Measurements from ENCODE around the gene MT1G.
"Not testable (repeated sequence)": the region's sequence is repeated elsewhere in the genome, so short reads cannot be mapped to it uniquely, and the experiment has no call there.

Gene MT1G

DNA sequence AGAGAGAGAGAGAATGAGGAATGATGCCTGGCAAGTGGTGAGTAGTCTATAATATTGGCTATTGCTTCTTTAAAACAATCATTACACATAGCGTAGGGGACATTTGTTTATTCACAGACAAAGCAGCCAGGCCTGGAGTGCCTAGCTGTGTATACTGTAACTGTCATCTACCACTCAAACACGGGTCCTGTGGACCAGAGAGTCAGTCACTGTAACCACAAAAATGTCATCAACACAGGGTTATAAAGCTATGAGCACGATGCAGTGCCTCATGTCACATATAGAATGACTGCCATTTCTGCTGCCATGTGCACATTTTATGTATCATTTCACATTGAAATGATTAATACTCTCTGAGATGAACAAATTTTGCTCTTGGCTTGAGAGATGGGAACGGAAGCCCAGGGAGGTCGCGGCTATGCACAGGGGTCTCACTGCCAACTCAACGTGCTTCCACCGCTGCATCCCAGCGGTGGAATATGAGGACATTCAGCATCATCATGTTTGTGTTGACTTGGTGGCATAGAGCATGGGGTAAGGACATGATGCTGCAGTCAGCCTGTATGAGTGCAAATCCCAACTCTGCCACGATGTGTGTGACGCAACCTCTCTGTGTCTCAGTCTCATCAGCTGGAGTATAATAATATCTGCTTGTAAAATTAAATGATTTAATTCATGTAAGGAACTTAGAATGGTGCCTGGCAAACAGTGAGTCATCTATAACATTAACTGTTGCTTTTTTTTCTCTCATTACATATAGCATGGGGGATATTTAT is 5.1 kb upstream of the MT1G start:
- no peak for DNase-seq (ENCODE audit: low read depth, low spot score)
- H3K27ac ChIP-seq: no peak overlapping the region
- H3K9ac ChIP-seq (ENCODE audit: insufficient read length): no peak overlapping the region
- no peaks in the 10 kb centered on the region for H3K36me3 ChIP-seq (ENCODE audit: insufficient read depth, low read length)
- H3K9me3 ChIP-seq (ENCODE audit: low read depth, low read length): no peaks in the 10 kb centered on the region
- no peak overlapping the region for H3K4me3 ChIP-seq
- TF ChIP-seq POLR2AphosphoS5 (IDR thresholded peaks at IDR 0.05; ENCODE audit: borderline replicate concordance, low read depth, low read length): no peak
- no peak for TF ChIP-seq FOXP2 (optimal IDR thresholded peaks at IDR 0.05; ENCODE audit: control extremely low read depth, extremely low read length, insufficient read depth)
- TF ChIP-seq EZH2 (IDR thresholded peaks at IDR 0.05): no peak

DNA sequence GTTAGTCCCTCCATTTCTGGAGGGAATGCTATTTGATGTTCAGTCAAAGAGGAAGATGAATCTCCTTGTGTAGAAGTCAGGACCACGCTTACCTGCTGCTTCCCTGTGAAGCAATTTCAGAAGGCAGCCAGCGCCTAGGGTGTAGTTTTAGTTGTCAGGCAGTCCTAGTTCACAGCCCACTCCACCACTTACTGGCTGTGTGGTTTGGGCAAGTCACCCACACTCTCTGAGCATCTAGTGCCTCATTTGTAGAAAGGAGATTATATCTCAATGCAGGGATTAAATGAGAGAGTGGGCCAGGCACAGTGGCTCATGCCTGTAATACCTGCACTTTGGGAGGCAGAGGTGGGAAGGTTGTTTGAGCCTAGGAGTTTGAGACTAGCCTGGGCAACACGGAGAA is 4.3 kb upstream of the MT1G start:
- DNase-seq (ENCODE audit: low read depth, low spot score); H3K9me3 ChIP-seq (ENCODE audit: low read depth, low read length); H3K27ac ChIP-seq: not testable (repeated sequence)

DNA sequence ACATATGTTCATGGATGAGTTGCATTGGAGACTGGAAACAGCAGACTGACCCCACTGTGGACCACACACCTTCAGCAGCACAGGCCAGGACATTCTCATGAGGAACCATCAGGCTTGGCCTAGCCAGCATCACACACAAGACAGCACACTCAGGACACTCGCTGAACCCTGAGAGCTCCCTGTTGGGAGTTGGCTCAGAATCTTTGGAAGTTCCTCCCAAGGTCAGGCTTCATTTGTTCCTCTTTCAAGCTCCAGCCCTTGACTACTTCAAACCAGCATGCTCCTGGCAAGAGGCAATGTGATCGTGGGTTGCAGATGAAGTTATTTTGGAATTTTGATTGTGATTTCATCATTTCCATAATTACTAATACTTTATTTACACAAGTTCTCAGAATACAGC is 3.8 kb upstream of the MT1G start:
- H3K9me3 ChIP-seq (ENCODE audit: low read depth, low read length); H3K9ac ChIP-seq (ENCODE audit: insufficient read length); H3K4me3 ChIP-seq; DNase-seq (ENCODE audit: low read depth, low spot score); H3K27ac ChIP-seq; H3K36me3 ChIP-seq (ENCODE audit: insufficient read depth, low read length): not testable (repeated sequence)

More for the DNA sequence above, 4.3 kb upstream of the MT1G start:
- H3K36me3 ChIP-seq (ENCODE audit: insufficient read depth, low read length); H3K9ac ChIP-seq (ENCODE audit: insufficient read length); H3K4me3 ChIP-seq: not testable (repeated sequence)

DNA sequence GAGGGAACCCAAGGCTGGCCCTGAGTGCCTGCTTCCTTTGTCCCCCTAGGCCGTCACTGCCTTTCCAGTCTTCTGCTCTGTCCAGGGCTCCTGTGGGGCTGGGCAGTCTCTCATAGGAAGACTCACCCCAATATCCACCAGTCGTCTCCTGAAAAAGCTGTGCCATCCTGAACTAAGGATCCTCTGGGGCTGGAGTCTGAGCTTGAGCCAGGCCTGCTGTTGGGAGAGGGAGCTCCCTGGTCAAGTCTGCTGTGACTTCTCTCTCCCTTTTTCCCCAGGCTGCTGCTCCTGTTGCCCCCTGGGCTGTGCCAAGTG is 2.7 kb upstream of the MT1G start:
- no peak overlapping the region for H3K9ac ChIP-seq (ENCODE audit: insufficient read length)
- DNase-seq (ENCODE audit: low read depth, low spot score): no peak
- TF ChIP-seq POLR2AphosphoS5 (IDR thresholded peaks at IDR 0.05; ENCODE audit: borderline replicate concordance, low read depth, low read length) (no peak), EZH2 (IDR thresholded peaks at IDR 0.05) (no peak), FOXP2 (optimal IDR thresholded peaks at IDR 0.05; ENCODE audit: control extremely low read depth, extremely low read length, insufficient read depth) (no peak)
- H3K4me3 ChIP-seq: no peak overlapping the region
- H3K9me3 ChIP-seq (ENCODE audit: low read depth, low read length): no peaks in the 10 kb centered on the region
- no peak overlapping the region for H3K27ac ChIP-seq
- no peaks in the 10 kb centered on the region for H3K36me3 ChIP-seq (ENCODE audit: insufficient read depth, low read length)

DNA sequence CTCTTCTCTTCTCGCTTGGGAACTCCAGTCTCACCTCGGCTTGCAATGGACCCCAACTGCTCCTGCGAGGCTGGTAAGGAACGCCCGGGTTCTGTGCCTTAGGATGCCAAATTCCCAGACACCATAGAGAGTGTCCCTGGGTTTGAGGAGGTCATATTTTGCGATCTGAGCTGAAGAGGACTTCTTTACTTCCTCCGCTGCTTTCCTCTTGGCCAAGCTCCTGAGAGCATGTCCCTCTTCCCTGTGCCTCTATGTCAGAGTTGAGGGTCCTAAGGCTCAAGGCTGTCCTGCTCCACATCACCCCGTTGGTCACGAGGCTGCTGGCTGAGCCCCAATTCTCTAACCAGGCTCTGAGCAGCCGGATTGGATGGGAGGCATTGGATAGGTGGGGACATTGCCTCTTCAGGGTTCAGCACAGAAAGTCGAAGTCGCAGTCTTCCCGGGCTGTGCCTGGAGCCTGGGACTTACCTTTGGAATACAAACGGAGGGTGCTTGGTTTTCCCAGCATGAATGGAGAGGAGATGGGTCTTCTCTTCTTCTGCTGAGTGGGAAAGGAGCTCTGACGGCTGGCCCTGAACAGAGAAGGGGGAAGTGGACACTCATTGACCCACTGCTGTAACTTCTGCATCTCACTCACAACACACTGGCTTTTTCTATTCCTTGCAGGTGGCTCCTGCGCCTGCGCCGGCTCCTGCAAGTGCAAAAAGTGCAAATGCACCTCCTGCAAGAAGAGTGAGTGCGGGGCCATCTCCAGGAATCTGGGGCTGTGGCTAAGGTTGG is 2.2 kb upstream of the MT1G start:
- Histone ChIP-seq H3K36me3 (ENCODE audit: insufficient read depth, low read length) (no peaks in the 10 kb centered on the region), H3K4me3 (no peak overlapping the region), H3K27ac (no peak overlapping the region), H3K9me3 (ENCODE audit: low read depth, low read length) (no peaks in the 10 kb centered on the region), H3K9ac (ENCODE audit: insufficient read length) (no peak overlapping the region)
- DNase-seq (ENCODE audit: low read depth, low spot score): no peak
- TF ChIP-seq FOXP2 (optimal IDR thresholded peaks at IDR 0.05; ENCODE audit: control extremely low read depth, extremely low read length, insufficient read depth) (no peak), POLR2AphosphoS5 (IDR thresholded peaks at IDR 0.05; ENCODE audit: borderline replicate concordance, low read depth, low read length) (no peak), EZH2 (IDR thresholded peaks at IDR 0.05) (no peak)

DNA sequence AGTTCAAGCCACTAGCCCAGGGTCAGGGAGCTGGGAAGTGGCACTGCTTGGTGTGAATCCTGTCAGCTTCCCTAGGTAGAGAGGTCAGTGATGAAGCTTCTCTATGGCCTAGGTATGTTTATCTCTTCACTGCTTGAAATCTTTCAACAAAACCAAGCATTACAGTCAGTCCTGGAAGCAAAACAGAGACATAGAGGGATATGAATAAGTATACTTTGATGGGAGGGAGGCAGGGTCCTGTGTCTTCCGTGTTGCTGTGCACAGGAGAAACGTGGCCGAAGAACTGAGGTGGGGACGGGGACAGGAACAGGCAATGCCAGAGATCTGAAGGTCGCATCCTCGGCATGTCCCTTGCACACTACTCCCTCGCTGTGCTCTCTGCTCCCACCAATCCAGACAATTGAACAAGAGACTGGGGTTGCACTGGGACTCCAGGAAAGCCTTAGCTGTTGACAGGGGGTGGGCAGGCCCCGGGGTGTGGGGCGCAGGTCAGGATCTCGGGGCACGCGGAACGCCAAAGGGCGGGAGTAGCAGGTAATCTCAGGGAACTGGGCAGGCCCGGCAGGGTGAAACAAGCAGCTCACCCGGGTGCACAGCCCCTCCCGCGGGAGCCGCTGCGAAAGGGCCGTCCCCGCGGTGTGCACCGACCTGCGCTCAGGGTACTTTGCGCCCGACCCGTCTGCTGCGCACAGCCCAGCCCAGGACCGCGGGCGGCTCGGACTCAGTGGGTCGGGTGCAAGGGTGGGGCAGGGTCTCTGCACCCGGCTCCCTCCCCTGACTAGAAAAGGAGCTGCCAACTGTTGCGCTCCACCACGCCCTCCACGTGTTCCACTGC is 1.4 kb upstream of the MT1G start, which contains the start of gene MT1H:
Gene MT1H (plus strand): TSS at position 810 of the 835 bp plus-strand sequence. CDS start 71 bp downstream, outside the sequence.
- TF ChIP-seq EZH2 (IDR thresholded peaks at IDR 0.05): no peak
- TF ChIP-seq POLR2AphosphoS5 (IDR thresholded peaks at IDR 0.05; ENCODE audit: borderline replicate concordance, low read depth, low read length): no peak
- TF ChIP-seq FOXP2 (optimal IDR thresholded peaks at IDR 0.05; ENCODE audit: control extremely low read depth, extremely low read length, insufficient read depth): no peak
- H3K4me3 ChIP-seq: no peak within 1 kb of the TSS
- H3K36me3 ChIP-seq (ENCODE audit: insufficient read depth, low read length): no peaks in the 10 kb centered on the region
- H3K9ac ChIP-seq (ENCODE audit: insufficient read length): no peak within 1 kb of the TSS
- no peak within 1 kb of the TSS for H3K27ac ChIP-seq
- DNase-seq (ENCODE audit: low read depth, low spot score): no peak
- no peaks in the 10 kb centered on the region for H3K9me3 ChIP-seq (ENCODE audit: low read depth, low read length)

DNA sequence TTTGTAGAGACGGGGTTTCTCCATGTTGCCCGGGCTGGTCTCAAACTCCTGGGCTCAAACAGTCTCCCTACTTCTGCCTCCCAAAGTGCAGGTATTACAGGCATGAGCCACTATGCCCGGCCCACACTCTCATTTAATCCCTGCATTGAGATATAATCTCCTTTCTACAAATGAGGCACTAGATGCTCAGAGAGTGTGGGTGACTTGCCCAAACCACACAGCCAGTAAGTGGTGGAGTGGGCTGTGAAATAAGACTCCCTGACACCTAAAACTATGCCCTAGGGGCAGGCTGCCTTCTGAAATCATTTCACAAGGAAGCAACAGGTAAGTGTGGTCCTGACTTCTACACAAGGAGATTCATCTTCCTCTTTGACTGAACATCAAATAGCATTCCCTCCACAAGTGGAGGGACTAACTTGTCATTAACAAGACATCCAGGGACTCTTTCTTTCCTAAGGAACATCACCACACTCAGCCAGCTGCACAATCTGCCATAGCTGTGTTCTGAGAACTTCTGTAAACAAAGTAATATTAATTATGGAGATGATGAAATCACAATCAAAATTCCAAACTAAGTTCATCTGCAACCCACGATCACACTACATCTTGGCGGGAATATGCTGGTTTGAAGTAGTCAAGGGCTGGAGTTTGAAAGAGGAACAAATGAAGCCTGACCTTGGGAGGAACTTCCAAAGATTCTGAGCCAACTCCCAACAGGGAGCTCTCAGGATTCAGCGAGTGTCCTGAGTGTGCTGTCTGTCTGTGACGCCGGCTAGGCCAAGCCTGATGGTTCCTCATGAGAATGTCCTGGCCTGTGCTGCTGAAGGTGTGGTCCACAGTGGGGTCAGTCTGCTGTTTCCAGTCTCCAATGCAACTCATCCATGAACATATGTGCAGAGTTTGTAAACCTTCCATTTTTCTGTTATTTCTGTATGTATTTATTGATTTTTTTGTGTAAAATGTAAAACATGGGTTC is 2.3 kb downstream of the MT1G start:
- not testable (repeated sequence) for H3K36me3 ChIP-seq (ENCODE audit: insufficient read depth, low read length); H3K9me3 ChIP-seq (ENCODE audit: low read depth, low read length); H3K9ac ChIP-seq (ENCODE audit: insufficient read length); DNase-seq (ENCODE audit: low read depth, low spot score); H3K27ac ChIP-seq; H3K4me3 ChIP-seq

DNA sequence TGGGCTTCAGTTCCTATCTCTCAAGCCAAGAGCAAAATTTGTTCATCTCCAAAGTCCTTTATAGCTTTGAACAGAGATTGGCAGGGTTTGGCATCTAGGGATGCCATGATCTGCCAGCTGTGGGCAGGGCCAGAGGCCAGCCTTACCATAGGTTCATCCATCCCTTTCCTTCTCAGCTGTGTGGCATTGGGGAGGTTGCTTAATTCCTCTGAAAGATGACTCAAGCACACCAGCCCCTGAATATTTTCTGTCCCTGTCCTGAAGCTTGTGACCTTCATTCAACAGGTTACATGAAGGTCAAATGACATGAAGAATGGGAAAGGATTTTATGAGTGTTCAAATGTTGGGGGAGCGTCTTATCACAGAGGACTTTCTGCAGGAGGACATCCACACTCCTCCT is 3.4 kb downstream of the MT1G start:
- no peak for DNase-seq (ENCODE audit: low read depth, low spot score)
- H3K9me3 ChIP-seq (ENCODE audit: low read depth, low read length): no peaks in the 10 kb centered on the region
- H3K36me3 ChIP-seq (ENCODE audit: insufficient read depth, low read length): no peaks in the 10 kb centered on the region
- H3K4me3 ChIP-seq: no peak overlapping the region
- no peak for TF ChIP-seq POLR2AphosphoS5 (IDR thresholded peaks at IDR 0.05; ENCODE audit: borderline replicate concordance, low read depth, low read length)
- TF ChIP-seq EZH2 (IDR thresholded peaks at IDR 0.05): no peak
- no peak for TF ChIP-seq FOXP2 (optimal IDR thresholded peaks at IDR 0.05; ENCODE audit: control extremely low read depth, extremely low read length, insufficient read depth)
- no peak overlapping the region for H3K9ac ChIP-seq (ENCODE audit: insufficient read length)
- H3K27ac ChIP-seq: no peak overlapping the region

Measured in SK-N-MC (cell line).